ENCODE measurements around the gene PMEPA1.

PMEPA1 gene

DNA sequence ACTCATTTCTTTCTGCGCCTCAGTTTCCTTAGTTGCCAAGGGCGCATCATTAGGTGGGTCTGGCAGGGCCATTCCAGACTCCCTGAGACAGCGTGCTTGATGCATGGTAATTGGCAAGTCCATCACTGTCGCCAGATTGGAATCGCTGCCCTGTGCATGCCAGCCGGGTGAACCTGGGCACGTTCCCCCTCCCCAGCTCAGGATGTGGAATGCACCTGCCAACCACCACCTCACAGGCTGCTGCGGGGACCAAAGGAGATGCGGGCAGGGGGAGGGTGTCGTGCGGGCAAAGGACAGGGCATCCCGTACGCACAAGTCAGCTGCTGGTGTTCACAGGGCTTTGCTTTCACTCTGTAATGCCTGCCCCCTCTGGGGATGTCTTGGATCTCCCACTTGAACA, 36.4 kb upstream of the PMEPA1 start:
- TF ChIP-seq ZNF169 (tag by site-specific recombination; IDR thresholded peaks at IDR 0.05) (no peak), HOXA7 (CRISPR knock-in tag; IDR thresholded peaks at IDR 0.05; ENCODE audit: borderline replicate concordance) (no peak), MEIS1 (CRISPR knock-in tag; IDR thresholded peaks at IDR 0.05; ENCODE audit: borderline replicate concordance) (no peak), ZNF660 (tag by site-specific recombination; IDR thresholded peaks at IDR 0.05) (no peak), KLF7 (tag by site-specific recombination; IDR thresholded peaks at IDR 0.05; ENCODE audit: borderline replicate concordance) (no peak), SCRT2 (tag by site-specific recombination; IDR thresholded peaks at IDR 0.05) (no peak), ZNF707 (tag by site-specific recombination; IDR thresholded peaks at IDR 0.05) (no peak), ZNF600 (tag by site-specific recombination; IDR thresholded peaks at IDR 0.05) (no peak), ZNF16 (tag by site-specific recombination; IDR thresholded peaks at IDR 0.05; ENCODE audit: low read depth) (no peak), ZNF202 (tag by site-specific recombination; IDR thresholded peaks at IDR 0.05; ENCODE audit: borderline replicate concordance) (no peak), ZNF558 (tag by site-specific recombination; IDR thresholded peaks at IDR 0.05) (no peak), OSR2 (tag by site-specific recombination; IDR thresholded peaks at IDR 0.05) (no peak), SP2 (tag by site-specific recombination; IDR thresholded peaks at IDR 0.05) (no peak), ZNF501 (tag by site-specific recombination; IDR thresholded peaks at IDR 0.05) (no peak)
- TF ChIP-seq, protein P1, sequence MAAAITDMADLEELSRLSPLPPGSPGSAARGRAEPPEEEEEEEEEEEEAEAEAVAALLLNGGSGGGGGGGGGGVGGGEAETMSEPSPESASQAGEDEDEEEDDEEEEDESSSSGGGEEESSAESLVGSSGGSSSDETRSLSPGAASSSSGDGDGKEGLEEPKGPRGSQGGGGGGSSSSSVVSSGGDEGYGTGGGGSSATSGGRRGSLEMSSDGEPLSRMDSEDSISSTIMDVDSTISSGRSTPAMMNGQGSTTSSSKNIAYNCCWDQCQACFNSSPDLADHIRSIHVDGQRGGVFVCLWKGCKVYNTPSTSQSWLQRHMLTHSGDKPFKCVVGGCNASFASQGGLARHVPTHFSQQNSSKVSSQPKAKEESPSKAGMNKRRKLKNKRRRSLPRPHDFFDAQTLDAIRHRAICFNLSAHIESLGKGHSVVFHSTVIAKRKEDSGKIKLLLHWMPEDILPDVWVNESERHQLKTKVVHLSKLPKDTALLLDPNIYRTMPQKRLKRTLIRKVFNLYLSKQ (tag by site-specific recombination; IDR thresholded peaks at IDR 0.05; ENCODE audit: borderline replicate concordance): no peak
- TF ChIP-seq, protein P2, sequence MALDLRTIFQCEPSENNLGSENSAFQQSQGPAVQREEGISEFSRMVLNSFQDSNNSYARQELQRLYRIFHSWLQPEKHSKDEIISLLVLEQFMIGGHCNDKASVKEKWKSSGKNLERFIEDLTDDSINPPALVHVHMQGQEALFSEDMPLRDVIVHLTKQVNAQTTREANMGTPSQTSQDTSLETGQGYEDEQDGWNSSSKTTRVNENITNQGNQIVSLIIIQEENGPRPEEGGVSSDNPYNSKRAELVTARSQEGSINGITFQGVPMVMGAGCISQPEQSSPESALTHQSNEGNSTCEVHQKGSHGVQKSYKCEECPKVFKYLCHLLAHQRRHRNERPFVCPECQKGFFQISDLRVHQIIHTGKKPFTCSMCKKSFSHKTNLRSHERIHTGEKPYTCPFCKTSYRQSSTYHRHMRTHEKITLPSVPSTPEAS (tag by site-specific recombination; IDR thresholded peaks at IDR 0.05): no peak
- TF ChIP-seq, protein P3, sequence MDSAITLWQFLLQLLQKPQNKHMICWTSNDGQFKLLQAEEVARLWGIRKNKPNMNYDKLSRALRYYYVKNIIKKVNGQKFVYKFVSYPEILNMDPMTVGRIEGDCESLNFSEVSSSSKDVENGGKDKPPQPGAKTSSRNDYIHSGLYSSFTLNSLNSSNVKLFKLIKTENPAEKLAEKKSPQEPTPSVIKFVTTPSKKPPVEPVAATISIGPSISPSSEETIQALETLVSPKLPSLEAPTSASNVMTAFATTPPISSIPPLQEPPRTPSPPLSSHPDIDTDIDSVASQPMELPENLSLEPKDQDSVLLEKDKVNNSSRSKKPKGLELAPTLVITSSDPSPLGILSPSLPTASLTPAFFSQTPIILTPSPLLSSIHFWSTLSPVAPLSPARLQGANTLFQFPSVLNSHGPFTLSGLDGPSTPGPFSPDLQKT (IDR thresholded peaks at IDR 0.05; ENCODE audit: borderline replicate concordance, low read depth, low read length): no peak
- TF ChIP-seq, protein P4, sequence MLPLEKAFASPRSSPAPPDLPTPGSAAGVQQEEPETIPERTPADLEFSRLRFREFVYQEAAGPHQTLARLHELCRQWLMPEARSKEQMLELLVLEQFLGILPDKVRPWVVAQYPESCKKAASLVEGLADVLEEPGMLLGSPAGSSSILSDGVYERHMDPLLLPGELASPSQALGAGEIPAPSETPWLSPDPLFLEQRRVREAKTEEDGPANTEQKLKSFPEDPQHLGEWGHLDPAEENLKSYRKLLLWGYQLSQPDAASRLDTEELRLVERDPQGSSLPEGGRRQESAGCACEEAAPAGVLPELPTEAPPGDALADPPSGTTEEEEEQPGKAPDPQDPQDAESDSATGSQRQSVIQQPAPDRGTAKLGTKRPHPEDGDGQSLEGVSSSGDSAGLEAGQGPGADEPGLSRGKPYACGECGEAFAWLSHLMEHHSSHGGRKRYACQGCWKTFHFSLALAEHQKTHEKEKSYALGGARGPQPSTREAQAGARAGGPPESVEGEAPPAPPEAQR (tag by site-specific recombination; IDR thresholded peaks at IDR 0.05): no peak
- no peak overlapping the region for H3K4me3 ChIP-seq (ENCODE audit: low read depth, low read length)
- peaks cover 13% of the 10 kb centered on the region for H3K4me1 ChIP-seq (ENCODE audit: control insufficient read depth, insufficient read depth, low read length)
- H3K36me3 ChIP-seq (ENCODE audit: control insufficient read depth in 2 of 2, insufficient read depth in 1 of 2, low read length in 2 of 2): no peaks in the 10 kb centered on the region
- ChIA-PET CTCF (no interaction called here), POLR2A (no interaction called here)
- H3K9me3 ChIP-seq (ENCODE audit: control insufficient read depth, insufficient read depth, low read depth, low read length): no peaks in the 10 kb centered on the region
- no peak overlapping the region for H3K27ac ChIP-seq (ENCODE audit: extremely low read depth, low read depth, low read length)

DNA sequence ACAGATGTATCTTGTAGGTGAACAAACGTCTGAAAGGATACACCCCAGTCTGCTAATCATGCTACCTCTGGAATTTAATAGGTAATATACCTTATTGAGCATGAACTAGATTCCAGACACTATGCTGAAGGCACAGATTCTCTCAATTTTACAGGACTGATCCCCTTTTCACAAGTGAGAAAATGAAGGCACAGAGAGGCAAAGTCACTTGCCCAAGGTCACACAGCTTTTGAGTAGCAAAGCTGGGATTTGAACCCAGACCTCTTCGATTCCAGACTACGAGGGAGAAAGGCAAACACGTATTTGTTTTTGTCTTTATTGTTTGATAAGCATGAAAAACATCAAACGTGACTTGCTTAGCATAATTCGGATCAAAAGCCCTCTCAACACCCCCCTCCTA, 34.4 kb upstream of the PMEPA1 start:
- Histone ChIP-seq H3K36me3 (ENCODE audit: control insufficient read depth in 2 of 2, insufficient read depth in 1 of 2, low read length in 2 of 2) (no peaks in the 10 kb centered on the region), H3K4me1 (ENCODE audit: control insufficient read depth, insufficient read depth, low read length) (peaks cover 12% of the 10 kb centered on the region), H3K4me3 (ENCODE audit: low read depth, low read length) (no peak overlapping the region), H3K27ac (ENCODE audit: extremely low read depth, low read depth, low read length) (no peak overlapping the region), H3K9me3 (ENCODE audit: control insufficient read depth, insufficient read depth, low read depth, low read length) (no peaks in the 10 kb centered on the region)
- TF ChIP-seq, protein P5, sequence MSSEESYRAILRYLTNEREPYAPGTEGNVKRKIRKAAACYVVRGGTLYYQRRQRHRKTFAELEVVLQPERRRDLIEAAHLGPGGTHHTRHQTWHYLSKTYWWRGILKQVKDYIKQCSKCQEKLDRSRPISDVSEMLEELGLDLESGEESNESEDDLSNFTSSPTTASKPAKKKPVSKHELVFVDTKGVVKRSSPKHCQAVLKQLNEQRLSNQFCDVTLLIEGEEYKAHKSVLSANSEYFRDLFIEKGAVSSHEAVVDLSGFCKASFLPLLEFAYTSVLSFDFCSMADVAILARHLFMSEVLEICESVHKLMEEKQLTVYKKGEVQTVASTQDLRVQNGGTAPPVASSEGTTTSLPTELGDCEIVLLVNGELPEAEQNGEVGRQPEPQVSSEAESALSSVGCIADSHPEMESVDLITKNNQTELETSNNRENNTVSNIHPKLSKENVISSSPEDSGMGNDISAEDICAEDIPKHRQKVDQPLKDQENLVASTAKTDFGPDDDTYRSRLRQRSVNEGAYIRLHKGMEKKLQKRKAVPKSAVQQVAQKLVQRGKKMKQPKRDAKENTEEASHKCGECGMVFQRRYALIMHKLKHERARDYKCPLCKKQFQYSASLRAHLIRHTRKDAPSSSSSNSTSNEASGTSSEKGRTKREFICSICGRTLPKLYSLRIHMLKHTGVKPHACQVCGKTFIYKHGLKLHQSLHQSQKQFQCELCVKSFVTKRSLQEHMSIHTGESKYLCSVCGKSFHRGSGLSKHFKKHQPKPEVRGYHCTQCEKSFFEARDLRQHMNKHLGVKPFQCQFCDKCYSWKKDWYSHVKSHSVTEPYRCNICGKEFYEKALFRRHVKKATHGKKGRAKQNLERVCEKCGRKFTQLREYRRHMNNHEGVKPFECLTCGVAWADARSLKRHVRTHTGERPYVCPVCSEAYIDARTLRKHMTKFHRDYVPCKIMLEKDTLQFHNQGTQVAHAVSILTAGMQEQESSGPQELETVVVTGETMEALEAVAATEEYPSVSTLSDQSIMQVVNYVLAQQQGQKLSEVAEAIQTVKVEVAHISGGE (tag by site-specific recombination; conservative IDR thresholded peaks at IDR 0.05; ENCODE audit: low read depth): no peak
- TF ChIP-seq ZNF501 (tag by site-specific recombination; IDR thresholded peaks at IDR 0.05): no peak
- no peak for TF ChIP-seq SP7 (tag by site-specific recombination; IDR thresholded peaks at IDR 0.05)
- ChIA-PET CTCF (interaction anchor here (0.7 kb wide), 1 partner anchor 142 kb away, joined by 3 read pairs; no protein-coding TSS in a partner anchor), POLR2A (no interaction called here)
